Activated CD8-positive, alpha-beta memory T cell treated with anti-CD3 and anti-CD28 coated beads, Interleukin-2, amount 50 U/mL, for 1 hour (primary cell): ENCODE measurements around the gene ZNF195.
"Not testable (repeated sequence)": the region's sequence is repeated elsewhere in the genome, so short reads cannot be mapped to it uniquely, and the experiment has no call there.

ENCODE experiments used
- DNase-seq: peaks from one replicate; pipeline ENCODE4 v3.0.0-alpha.2; 2020; ENCODE audit errors: extremely low read depth

Gene ZNF195

GRCh38 chr11:3402181-3402860 is 23.4 kb upstream of the ZNF195 start:
- DNase-seq: not testable (repeated sequence)

- DNase-seq: not testable (repeated sequence)
These were observed 22.1 kb upstream of the ZNF195 start for GRCh38 chr11:3401052-3401451.

- DNase-seq: not testable (repeated sequence)
These were observed 19.6 kb upstream of the ZNF195 start for GRCh38 chr11:3398509-3398908.

- DNase-seq: not testable (repeated sequence)
These were observed 19.2 kb upstream of the ZNF195 start for GRCh38 chr11:3398106-3398505.

GRCh38 chr11:3397210-3397609 is 18.3 kb upstream of the ZNF195 start:
- DNase-seq: not testable (repeated sequence)

GRCh38 chr11:3395468-3395867 is 16.5 kb upstream of the ZNF195 start:
- not testable (repeated sequence) for DNase-seq

- not testable (repeated sequence) for DNase-seq
These were observed 16.0 kb upstream of the ZNF195 start for GRCh38 chr11:3394956-3395355.

GRCh38 chr11:3393450-3393849 is 14.5 kb upstream of the ZNF195 start:
- not testable (repeated sequence) for DNase-seq

- DNase-seq: no peak
These were observed 3.8 kb upstream of the ZNF195 start for GRCh38 chr11:3382613-3383285.

GRCh38 chr11:3381794-3382193 is 2.8 kb upstream of the ZNF195 start:
- DNase-seq: no peak

GRCh38 chr11:3380706-3381545 is 2.0 kb upstream of the ZNF195 start:
- no peak for DNase-seq

- DNase-seq: no peak
These were observed 3.4 kb downstream of the ZNF195 start for GRCh38 chr11:3375552-3375951.

- DNase-seq: no peak
These were observed 8.6 kb downstream of the ZNF195 start for GRCh38 chr11:3370311-3370870.

GRCh38 chr11:3369366-3369765 is 9.6 kb downstream of the ZNF195 start:
- DNase-seq: no peak

GRCh38 chr11:3368199-3368598 is 10.7 kb downstream of the ZNF195 start:
- no peak for DNase-seq

- no peak for DNase-seq
These were observed 11.7 kb downstream of the ZNF195 start for GRCh38 chr11:3367221-3367620.

- no peak for DNase-seq
These were observed 19.7 kb downstream of the ZNF195 start for GRCh38 chr11:3359092-3359824.

- no peak for DNase-seq
These were observed 20.8 kb downstream of the ZNF195 start for GRCh38 chr11:3357994-3358676.

GRCh38 chr11:3357302-3357701 is 21.6 kb downstream of the ZNF195 start:
- DNase-seq: no peak

- DNase-seq: no peak
These were observed 22.1 kb downstream of the ZNF195 start for GRCh38 chr11:3356858-3357257.

- no peak for DNase-seq
These were observed 25.9 kb downstream of the ZNF195 start for GRCh38 chr11:3353066-3353465.
